ENCODE results near the gene PDE6H. TPM values are rescaled to one million over a fixed set of nuclear protein-coding genes. Genes with fewer than 3 reads are reported as not detected.

PDE6H gene
- total RNA-seq = not detected in 2 replicates

DNA sequence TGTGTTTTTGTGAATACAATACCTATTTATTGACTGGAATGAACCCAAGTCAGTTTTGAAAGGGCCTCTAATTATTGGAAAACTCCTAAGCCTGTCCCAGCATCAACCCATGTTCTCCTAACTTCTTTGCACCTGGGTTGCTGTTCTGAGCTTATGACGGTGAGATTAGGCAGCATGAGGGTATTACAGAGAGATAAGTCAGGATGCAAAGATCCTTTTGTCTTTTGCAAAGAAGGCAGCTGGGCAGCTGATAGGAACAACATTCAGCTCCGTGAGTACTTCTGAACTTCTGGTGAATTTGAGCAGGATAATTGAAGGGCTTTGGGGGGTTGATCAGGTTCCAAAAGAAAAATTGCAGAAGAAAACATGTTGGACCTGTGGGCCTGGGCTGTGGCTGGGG is at the start of gene PDE6H:
Gene PDE6H, plus strand, starts transcription at position 227 of the 400 bp plus-strand sequence. CDS start 4,971 bp downstream, outside the sequence.
- intact Hi-C loops (cut with micrococcal nuclease) = no loop called here

DNA sequence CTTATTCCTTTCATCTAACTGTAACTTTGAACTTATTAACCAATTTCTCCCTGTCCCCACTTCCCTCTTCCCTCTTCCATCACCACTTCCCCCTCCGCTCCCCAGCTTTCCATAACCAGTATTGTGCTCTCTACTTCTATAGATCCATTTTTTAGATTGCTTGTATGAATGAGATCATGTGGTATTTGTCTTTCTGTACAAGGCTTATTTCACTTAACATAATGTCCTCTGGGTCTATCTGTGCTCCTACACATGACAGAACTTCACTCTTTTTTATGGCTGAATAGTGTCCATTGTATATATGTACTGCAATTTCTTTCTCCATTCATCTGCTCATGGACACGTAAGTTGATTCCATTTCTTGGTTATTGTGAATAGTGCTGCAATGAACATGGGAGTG is 48.9 kb upstream of the PDE6H start:
- intact Hi-C loops (cut with micrococcal nuclease) = no loop called here

DNA sequence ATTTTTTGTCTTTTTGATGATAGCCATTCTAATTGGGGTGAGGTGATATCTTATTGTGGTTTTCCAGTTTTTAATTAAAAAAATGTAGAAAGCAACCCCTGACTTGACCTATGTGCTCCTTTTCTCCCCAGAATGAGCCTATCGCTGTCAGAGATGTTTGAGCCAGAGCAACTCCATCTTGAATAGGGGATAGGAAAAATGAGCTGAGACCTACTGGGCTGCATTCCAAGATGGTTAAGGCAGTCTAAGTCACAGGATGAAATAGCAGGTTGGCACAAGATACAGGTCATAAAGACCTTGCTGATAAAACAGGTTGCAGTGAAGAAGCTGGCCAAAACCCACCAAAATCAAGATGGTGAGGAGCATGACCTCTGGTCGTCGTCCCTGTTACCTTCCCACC is 48.3 kb upstream of the PDE6H start:
- intact Hi-C loops (cut with micrococcal nuclease) = no loop called here

DNA sequence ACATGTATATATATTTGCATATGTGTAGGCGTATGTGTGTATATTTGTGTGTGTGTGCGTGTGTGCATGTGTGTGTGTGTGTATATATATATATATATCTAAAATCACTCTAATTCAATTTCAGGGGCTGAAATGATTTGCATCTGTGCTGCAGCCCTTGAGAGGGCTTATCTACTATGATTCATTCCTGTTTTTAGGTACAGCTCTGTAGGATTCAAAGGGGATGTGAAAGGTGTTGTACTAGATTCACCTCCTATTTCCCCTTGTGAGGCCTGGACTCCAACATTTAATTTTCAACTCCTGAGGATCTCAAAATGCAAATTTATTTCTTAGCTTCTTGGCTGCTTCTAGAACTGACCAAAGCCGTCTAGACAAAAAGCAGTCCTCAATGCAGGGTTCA is 45.6 kb upstream of the PDE6H start:
- intact Hi-C loops (cut with micrococcal nuclease) = no loop called here

DNA sequence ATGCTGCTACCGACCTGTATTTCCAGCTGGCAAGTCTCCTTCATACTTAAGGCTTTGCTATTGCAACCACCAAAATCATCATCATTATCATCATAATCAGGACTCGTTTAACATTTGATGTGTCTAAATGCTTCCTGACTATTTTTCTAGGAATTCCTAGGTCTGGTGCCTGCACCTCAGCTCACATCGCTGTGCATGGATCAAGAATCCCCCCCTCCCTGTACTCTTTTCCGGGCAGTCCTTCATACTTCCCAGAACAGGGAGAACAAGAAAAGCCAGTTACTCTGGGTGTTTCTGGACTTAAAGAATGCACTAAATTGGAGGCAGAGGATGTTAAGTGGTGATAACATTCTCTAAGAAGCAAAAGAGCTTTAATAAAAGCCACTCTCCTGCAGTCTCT is 43.9 kb upstream of the PDE6H start:
- intact Hi-C loops (cut with micrococcal nuclease) = no loop called here

DNA sequence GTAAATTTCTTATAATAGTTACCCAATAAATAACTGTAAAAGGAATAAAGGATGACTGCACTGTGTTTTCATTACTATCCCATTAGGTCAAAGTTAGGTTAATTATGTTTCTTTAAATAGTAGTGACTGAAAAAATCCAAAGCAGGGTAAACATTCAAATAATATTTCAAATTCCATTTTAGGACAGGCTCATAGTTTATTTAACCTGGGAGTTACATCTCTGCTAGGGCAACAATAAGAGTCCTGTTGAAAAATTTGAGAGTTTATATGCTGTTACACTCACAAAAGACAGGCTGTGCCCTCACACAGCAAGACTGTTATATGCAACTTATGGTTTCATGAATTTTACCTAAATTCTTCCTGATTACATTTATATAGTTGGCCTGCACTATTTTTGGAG is 42.5 kb upstream of the PDE6H start:
- intact Hi-C loops (cut with micrococcal nuclease) = no loop called here

DNA sequence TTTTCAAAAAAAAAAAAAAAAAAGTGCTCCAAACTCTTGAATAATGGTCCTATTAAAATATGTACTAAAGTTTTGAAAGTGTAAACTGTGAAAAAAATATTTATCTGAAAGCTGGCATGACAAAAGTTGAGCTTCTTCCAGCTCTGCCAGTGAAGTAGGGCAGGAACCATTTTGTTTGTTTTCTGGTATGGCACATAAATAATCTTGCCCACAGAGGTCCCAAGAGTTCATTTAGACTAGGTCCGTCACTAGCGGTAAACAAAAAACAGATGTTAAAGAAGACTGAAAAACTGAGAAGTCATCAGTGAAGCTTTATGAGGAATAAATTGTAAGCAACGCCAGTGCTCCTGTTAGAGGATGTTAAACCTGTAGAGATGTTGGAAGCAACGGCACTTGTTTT is 41.5 kb upstream of the PDE6H start:
- intact Hi-C loops (cut with micrococcal nuclease) = no loop called here

DNA sequence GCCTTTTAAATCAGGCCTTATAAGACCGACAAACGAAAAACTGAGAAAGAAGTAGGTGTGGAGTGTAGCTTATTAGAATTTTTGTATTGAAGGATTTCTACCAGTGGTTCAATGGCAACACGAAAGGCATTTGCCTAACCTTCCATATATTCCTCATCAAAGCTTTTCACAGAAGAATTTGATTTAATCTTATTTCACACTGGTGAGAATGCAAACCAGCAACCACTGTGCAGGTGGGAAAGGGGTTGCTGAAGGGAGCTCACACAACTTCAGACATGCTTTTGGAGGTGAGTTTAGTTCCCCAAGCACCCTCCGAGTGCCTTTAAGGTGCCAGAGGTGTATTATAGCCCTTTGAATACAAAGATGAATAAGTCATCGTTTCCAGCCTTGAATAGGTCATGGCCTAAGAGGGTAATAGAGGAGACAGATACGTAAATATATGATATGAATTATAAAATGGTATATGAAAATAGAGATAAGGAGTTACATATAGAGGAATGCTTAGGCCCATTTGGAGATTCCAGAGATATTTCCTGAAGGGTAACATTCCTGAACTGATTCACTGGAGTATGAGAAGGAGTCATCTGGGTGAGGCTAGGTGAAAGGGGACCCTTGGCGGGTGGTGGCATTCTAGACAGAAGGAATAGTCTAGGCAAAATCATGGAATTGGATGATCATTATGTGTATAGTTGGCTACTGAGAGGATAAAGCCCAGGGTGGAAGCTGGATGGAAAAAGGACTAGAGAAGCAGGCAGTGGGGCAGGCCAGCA is 40.9 kb upstream of the PDE6H start:
- intact Hi-C loops (cut with micrococcal nuclease) = no loop called here

DNA sequence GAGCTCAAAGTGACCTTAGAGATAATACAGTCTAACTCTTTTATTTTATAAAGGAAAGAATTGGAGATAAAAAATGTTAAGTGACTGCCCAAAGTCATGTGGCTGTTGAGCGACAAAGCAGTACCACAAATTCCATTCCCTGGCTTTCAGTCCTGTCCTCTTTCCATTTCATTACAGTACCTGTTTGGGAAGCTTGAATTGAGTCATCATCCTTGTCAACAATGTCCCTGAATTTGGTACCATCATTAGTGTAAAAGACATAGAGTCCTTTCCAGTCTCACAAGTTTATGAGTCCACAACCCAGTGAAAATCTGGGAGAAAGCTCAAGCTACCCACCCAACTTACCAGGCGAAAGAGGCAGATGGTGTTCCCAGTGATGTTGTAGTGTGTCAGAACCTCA is 38.3 kb upstream of the PDE6H start:
- intact Hi-C loops (cut with micrococcal nuclease) = no loop called here

DNA sequence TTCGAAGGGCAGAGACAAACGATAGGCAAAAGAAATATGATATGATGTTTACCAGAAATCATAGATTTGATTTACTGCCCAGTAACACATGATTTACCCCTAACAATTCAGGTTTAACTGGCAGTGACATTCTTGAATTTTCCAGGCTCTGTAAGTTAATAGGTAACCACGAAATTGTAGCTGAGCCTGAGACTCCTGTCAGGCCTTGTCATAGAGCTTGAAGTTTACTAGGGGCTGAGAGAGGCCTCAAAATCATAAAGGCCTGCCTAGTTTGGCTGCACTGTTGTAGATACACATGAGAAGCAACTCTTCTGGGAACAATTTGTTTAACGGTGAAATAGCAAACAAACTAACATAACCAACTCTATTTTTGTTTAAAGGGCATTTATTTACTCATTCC is 37.8 kb upstream of the PDE6H start:
- intact Hi-C loops (cut with micrococcal nuclease) = no loop called here

DNA sequence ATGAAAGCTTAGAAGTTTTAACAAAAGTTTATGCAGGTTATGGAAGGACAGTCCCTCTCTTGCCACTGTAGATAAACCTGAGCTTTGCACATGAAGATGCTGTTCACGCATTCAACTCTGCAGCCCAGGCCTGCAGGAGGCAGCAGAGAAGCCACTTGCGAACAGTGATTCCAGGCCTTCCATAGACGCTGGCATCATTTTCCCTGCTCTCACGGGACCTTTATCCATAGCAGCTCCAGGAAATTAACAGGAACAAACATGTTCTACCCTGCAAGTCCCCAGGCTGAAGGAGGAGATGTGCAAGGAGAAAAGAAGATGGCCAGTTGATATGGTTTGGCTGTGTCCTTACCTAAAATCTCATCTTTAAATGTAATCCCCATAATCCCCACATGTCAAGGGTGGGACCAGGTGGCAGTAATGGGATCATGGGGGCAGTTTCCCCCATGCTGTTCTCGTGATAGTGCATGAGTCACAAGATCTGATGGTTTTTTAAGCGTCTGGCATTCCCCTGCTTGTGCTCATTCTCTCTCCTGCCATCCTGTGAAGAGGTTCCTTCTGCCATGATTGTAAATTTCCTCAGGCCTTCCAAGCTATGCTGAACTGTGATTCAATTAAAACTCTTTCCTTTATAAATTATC is 36.5 kb upstream of the PDE6H start:
- intact Hi-C loops (cut with micrococcal nuclease) = no loop called here

DNA sequence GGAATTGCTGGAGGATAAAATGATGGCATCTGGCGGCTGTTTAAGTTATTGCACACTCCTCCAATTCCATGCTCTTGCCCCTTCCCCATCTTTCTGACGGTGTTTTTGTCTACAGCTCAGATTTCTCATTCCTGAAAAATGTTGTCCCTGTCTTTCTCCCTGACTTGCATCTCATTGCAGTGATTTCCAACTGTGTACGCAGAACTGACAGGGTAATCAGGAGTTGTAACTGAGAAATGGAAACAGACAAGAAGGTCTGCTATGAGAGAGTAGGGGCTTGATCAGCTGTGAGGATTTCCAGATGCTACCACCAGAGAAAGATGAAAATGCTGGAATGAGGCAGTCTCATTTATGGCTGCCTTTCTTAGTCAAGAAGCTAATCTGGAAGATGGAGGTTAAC is 35.8 kb upstream of the PDE6H start:
- intact Hi-C loops (cut with micrococcal nuclease) = loop anchor here (1.0 kb wide), 1 partner anchor 58 kb away; no protein-coding TSS in a partner anchor

DNA sequence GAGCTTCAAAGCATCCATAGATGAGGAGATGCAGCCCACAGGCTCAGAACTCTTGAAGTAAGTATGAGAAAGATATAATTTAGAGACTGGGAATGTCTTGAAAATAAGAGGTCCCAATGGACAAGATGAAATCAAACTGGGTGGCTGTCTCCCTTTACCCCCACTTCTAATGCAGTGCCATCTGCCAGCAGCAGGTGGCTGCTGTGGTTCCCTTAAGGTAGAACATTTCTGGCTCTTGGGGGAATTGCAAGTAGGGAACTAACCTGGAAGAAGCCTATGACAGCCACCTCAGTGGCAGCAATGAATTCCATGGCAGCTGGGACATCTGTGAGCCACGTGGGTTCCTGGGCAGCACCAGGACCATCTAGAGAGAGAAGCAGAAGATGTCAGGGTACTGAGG is 35.2 kb upstream of the PDE6H start:
- intact Hi-C loops (cut with micrococcal nuclease) = loop anchor here (1.0 kb wide), 1 partner anchor 58 kb away; no protein-coding TSS in a partner anchor

DNA sequence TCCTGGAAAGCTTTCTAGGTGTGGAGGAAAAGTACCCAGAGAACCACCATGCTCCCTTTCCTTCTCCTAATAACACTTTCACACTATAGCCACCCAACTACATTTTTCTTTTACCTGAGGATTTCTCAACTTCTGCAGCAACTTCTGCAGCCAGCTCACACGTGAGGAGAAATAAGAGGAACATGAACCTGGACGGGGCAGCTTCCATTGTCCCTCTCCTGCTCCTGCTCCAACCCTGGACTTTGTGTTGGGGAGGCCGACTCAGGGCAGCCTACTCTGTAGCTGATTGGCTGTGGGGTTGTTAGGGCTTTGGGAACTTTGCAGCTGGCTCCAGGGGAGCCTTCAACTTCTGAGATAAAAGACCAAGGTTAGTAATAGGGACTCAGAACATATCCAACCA is 34.5 kb upstream of the PDE6H start, which contains the start of gene ERP27:
Gene ERP27, minus strand, starts transcription at position 237 of the 400 bp plus-strand sequence. Its CDS starts 29 bp downstream, at position 208.
- intact Hi-C loops (cut with micrococcal nuclease) = no loop called here

DNA sequence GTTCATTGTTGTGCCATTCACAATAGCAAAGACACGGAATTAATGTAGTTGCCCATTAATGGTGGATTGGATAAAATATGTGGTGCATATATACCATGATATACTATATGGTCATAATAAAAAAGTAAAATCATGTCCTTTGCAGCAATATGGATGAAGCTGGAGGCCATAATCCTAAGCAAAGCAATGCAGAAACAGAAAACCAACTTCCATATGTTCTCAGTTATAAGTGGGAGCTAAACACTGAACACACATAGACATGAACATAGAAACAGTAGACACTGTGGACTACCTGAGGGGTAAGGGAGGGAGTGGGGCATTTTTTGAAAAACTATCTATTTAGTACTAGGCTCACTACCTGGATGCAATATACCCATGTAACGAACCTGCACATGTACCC is 31.5 kb upstream of the PDE6H start:
- intact Hi-C loops (cut with micrococcal nuclease) = no loop called here

DNA sequence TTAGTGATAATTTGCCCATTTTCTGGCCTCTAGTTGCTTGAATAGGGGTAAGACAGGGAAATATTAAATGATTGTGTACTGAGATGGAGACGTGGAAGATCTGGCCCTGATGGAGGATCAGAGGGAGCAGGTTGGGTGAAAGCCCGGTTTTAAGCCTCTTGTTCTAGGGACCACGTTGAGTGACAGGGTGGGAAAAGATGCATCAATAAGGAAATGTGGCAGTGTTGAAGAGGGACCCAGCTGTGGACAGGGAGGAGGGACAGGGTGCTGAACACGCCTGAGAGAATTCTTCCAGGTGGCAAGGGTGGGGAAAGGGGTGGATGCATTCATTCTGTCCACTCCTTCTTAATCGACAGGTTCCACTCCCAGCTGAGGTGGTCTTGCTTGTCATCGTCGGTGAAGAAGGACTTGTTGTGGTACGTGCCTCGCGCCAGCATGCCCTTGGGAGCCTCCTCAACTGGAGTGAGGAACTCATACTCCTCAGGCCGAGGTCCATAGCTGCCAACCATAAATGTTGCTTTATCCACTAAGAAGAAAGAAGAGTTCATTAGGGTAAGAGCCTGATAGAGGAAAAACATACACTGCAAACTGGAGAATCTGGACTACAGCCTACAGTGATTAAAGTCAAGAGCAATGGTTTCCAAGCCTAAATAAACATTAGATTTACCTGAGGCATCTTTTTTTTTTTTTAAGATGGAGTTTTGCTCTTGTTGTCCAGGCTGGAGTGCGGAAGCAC is 30.5 kb upstream of the PDE6H start:
- intact Hi-C loops (cut with micrococcal nuclease) = no loop called here

DNA sequence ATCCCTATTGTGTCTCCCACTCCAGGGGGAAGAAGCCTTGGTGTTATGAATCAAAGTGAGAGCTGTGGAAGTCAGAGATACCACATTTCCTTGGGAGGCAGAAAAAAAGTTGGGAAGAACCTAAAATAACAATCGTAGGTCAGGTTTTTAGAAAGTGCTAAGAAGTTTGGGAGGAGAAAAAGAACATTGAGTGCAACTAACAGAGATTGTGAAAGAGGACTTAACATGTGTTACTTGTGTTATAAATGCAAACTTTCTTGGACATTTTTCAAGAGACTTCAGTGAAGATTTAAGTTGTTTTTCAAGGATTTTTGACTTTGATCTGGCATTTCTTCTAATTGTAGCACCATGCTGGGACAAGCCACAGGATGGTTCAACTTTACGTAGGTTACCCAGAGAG is 26.7 kb upstream of the PDE6H start:
- intact Hi-C loops (cut with micrococcal nuclease) = no loop called here

DNA sequence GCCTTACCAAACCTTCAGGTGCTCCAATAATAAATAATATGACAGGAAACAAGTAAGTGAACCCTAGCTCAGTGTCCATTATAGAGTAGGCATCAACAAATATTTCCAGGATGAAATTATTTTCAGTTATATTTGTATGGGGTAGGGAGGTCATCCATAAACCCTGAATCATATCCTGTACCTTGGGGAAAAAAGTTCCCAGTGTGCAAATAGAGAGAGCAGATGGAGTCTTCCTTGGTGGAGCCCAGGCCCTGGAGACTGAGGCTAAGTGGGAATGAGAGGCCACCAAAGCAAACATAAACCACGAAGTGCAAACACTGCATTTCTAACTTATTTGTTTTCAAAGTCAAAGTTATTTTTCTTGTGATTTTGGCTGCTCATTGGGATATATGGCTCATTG is 26.0 kb upstream of the PDE6H start:
- intact Hi-C loops (cut with micrococcal nuclease) = no loop called here

DNA sequence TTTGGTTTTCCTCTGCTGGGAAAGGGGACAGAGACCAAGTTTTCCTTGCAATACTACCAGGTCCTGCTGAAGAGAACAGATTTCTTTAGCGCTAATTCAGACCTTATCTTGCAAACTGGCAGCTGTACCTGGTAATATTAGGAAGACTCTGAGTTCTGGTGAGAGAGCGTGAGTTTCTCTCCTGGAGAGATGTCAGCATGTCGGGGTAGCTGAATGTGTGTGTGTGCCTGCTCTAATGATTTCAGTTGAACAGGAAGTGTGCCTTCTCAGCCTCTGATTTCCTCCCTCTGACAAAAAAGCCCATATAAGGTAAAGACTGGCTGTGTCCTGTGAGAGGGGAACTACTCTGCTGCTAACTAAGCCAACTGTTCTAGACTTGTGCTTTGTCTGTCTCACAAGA is 24.2 kb upstream of the PDE6H start:
- intact Hi-C loops (cut with micrococcal nuclease) = loop anchor here (1.0 kb wide), 2 partner anchors 13 to 177 kb away; partner anchors contain the start of gene ARHGDIB

DNA sequence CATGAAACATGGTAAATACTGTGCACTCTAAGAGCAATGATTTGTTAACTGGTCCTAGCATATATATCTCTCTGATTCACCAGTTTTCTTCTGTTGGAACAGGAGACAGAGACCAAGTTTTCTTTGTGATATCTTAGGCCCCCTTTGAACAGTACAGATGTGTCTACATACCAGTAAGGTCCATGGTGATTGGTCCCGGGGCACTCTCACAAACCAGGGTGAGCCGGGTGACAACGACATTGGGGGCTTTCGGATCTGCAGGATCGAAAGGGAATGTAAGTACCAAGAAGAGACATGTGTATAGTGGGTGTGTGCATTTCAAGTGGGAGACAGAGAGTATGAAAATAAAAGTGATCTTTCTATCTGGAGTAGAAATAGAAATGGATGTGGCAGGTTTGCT is 23.2 kb upstream of the PDE6H start:
- intact Hi-C loops (cut with micrococcal nuclease) = loop anchor here (5.0 to 10.0 kb wide), 2 partner anchors 555 to 1847 kb away; partner anchors contain the start of gene GSG1

DNA sequence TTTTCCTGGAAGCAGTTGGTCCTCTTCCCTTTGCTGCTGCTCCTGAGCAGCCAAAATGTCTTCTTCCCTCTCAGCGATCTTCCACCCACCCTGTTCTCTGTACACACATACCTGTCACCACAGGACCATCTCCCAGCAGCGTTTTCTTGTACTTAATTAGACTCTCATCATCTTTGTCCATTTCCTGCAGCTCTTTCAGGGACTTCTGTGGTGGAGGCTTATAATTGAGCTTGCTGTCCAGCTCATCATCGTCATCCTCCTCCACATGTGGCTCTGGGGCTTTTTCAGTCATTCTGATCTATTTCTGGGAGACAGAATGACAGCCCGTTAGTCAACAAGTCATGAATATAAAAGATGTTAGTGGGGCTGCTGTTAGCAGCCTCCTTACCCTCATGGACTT is 22.4 kb upstream of the PDE6H start:
- intact Hi-C loops (cut with micrococcal nuclease) = loop anchor here (5.0 to 10.0 kb wide), 2 partner anchors 556 to 1848 kb away; partner anchors contain the start of gene GSG1
